ENCODE results near the gene BICDL1. TPM values are rescaled to one million over a fixed set of nuclear protein-coding genes. Genes with fewer than 3 reads are reported as not detected.

Gene BICDL1
- total and polyA plus RNA-seq, 10 of the 15 experiments (the other 5 are each of a cell fraction or from before 2014, with no cell fraction given) = 0.72 to 12.3 (median 4.2) TPM

DNA sequence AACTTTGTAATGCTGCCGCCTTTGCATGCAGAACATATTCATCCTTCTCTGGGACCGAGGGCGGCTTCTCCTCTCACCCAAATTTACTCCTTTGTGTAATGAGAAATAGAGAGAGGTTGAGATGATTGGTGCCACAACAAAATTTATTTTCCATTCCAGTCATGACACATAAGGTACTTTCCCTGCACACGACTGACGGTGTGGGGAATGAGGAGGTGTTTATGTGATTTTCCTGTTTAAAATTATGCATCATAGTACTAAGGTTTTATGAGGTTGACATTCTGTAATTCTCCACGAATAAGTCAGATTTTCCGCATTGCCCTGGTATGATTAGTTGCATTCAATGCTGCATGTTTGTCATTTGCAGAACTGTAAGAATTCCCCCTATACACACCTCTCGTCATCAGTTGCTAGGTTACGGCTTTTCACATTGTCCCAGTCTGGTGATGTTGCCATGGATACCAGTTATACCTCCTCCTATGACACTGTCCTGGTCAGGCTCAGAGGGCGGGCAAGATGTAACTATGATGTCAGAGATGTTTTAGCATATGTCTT is 23.1 kb downstream of the BICDL1 start (continued):
- no peak for TF ChIP-seq CEBPB (IDR thresholded peaks at IDR 0.05; ENCODE audit: borderline replicate concordance in 1 of 2, low read depth in 2 of 2, low read length in 2 of 2)
- TF ChIP-seq BRCA1 (IDR thresholded peaks at IDR 0.05; ENCODE audit: low read depth, low read length) = no peak
- TF ChIP-seq KAT2A (conservative IDR thresholded peaks at IDR 0.05; ENCODE audit: control insufficient read depth, low read depth, low read length) = no peak
- TF ChIP-seq EZH2 (IDR thresholded peaks at IDR 0.05; ENCODE audit: borderline replicate concordance, control insufficient read depth, low read depth, low read length) = no peak
- TF ChIP-seq SMAD5 (IDR thresholded peaks at IDR 0.05; ENCODE audit: low read depth) = no peak
- TF ChIP-seq KDM1A (IDR thresholded peaks at IDR 0.05; ENCODE audit: borderline replicate concordance) = no peak
- TF ChIP-seq SRF (IDR thresholded peaks at IDR 0.05; ENCODE audit: low read depth in 2 of 2, low read length in 2 of 2) = no peak
- TF ChIP-seq, protein P1, sequence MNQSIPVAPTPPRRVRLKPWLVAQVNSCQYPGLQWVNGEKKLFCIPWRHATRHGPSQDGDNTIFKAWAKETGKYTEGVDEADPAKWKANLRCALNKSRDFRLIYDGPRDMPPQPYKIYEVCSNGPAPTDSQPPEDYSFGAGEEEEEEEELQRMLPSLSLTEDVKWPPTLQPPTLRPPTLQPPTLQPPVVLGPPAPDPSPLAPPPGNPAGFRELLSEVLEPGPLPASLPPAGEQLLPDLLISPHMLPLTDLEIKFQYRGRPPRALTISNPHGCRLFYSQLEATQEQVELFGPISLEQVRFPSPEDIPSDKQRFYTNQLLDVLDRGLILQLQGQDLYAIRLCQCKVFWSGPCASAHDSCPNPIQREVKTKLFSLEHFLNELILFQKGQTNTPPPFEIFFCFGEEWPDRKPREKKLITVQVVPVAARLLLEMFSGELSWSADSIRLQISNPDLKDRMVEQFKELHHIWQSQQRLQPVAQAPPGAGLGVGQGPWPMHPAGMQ (IDR thresholded peaks at IDR 0.05; ENCODE audit: borderline replicate concordance) = no peak
- no peak for TF ChIP-seq ZNF217 (IDR thresholded peaks at IDR 0.05)
- TF ChIP-seq, protein P2, sequence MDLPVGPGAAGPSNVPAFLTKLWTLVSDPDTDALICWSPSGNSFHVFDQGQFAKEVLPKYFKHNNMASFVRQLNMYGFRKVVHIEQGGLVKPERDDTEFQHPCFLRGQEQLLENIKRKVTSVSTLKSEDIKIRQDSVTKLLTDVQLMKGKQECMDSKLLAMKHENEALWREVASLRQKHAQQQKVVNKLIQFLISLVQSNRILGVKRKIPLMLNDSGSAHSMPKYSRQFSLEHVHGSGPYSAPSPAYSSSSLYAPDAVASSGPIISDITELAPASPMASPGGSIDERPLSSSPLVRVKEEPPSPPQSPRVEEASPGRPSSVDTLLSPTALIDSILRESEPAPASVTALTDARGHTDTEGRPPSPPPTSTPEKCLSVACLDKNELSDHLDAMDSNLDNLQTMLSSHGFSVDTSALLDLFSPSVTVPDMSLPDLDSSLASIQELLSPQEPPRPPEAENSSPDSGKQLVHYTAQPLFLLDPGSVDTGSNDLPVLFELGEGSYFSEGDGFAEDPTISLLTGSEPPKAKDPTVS (IDR thresholded peaks at IDR 0.05; ENCODE audit: low read depth, low read length) = no peak
- no peak for TF ChIP-seq NFXL1 (IDR thresholded peaks at IDR 0.05; ENCODE audit: borderline replicate concordance)
- TF ChIP-seq, protein P3, sequence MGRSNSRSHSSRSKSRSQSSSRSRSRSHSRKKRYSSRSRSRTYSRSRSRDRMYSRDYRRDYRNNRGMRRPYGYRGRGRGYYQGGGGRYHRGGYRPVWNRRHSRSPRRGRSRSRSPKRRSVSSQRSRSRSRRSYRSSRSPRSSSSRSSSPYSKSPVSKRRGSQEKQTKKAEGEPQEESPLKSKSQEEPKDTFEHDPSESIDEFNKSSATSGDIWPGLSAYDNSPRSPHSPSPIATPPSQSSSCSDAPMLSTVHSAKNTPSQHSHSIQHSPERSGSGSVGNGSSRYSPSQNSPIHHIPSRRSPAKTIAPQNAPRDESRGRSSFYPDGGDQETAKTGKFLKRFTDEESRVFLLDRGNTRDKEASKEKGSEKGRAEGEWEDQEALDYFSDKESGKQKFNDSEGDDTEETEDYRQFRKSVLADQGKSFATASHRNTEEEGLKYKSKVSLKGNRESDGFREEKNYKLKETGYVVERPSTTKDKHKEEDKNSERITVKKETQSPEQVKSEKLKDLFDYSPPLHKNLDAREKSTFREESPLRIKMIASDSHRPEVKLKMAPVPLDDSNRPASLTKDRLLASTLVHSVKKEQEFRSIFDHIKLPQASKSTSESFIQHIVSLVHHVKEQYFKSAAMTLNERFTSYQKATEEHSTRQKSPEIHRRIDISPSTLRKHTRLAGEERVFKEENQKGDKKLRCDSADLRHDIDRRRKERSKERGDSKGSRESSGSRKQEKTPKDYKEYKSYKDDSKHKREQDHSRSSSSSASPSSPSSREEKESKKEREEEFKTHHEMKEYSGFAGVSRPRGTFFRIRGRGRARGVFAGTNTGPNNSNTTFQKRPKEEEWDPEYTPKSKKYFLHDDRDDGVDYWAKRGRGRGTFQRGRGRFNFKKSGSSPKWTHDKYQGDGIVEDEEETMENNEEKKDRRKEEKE (IDR thresholded peaks at IDR 0.05) = no peak
- no peak for TF ChIP-seq NR2C1 (IDR thresholded peaks at IDR 0.05)
- TF ChIP-seq ZNF384 (IDR thresholded peaks at IDR 0.05; ENCODE audit: borderline replicate concordance, low read depth, low read length) = no peak
- TF ChIP-seq PAX5 (IDR thresholded peaks at IDR 0.05; ENCODE audit: borderline replicate concordance, low read depth, low read length) = no peak
- TF ChIP-seq, protein P4, sequence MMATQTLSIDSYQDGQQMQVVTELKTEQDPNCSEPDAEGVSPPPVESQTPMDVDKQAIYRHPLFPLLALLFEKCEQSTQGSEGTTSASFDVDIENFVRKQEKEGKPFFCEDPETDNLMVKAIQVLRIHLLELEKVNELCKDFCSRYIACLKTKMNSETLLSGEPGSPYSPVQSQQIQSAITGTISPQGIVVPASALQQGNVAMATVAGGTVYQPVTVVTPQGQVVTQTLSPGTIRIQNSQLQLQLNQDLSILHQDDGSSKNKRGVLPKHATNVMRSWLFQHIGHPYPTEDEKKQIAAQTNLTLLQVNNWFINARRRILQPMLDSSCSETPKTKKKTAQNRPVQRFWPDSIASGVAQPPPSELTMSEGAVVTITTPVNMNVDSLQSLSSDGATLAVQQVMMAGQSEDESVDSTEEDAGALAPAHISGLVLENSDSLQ (IDR thresholded peaks at IDR 0.05) = peak; percentile 93
- TF ChIP-seq, protein P5, sequence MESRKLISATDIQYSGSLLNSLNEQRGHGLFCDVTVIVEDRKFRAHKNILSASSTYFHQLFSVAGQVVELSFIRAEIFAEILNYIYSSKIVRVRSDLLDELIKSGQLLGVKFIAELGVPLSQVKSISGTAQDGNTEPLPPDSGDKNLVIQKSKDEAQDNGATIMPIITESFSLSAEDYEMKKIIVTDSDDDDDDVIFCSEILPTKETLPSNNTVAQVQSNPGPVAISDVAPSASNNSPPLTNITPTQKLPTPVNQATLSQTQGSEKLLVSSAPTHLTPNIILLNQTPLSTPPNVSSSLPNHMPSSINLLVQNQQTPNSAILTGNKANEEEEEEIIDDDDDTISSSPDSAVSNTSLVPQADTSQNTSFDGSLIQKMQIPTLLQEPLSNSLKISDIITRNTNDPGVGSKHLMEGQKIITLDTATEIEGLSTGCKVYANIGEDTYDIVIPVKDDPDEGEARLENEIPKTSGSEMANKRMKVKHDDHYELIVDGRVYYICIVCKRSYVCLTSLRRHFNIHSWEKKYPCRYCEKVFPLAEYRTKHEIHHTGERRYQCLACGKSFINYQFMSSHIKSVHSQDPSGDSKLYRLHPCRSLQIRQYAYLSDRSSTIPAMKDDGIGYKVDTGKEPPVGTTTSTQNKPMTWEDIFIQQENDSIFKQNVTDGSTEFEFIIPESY (IDR thresholded peaks at IDR 0.05) = no peak
- no peak for TF ChIP-seq TCF7 (IDR thresholded peaks at IDR 0.05; ENCODE audit: borderline replicate concordance)
